HCT116 (cell line): ENCODE results near the gene VMAC. TPM values are rescaled to one million over a fixed set of nuclear protein-coding genes. Genes with fewer than 3 reads are reported as not detected.

ENCODE experiments used
- ATAC-seq: fragments of 200-7000 bp; cut with Tn5 transposase; 2 replicates; pipeline ENCODE4 v1.9.1; 2020; ENCODE audit warnings: mild to moderate bottlenecking, moderate library complexity
- BruUV-seq: library from RNA; stranded (reverse); fragments of 400-500 nt; replicated peaks from 2 replicates; lab custom pipeline; 2021; lab: Mats Ljungman, UMichigan
- CTCF ChIA-PET: fragments of 300-600 bp; sonication (Branson Sonifier 250); formaldehyde crosslinking; loops from one replicate; lab custom pipeline; 2021; ENCODE audit warnings: antibody characterized with exemption; lab: Charles Lee
- POLR2A ChIA-PET: fragments of 300-600, 350-600 bp; sonication (Branson Sonifier 250); formaldehyde crosslinking; loops from one replicate; lab custom pipeline; 2021; ENCODE audit warnings: antibody characterized with exemption; lab: Charles Lee
- RAD21 ChIA-PET, 2 experiments: fragments of 300-600 bp; sonication (Branson Sonifier 250); formaldehyde crosslinking; loops; one replicate each; lab custom pipeline; 2023; ENCODE audit warnings: low total read pairs in 2 of 2; ENCODE audit not compliant: uncharacterized antibody in 2 of 2, unreplicated experiment in 2 of 2, low non-redundant PET in 1 of 2; lab: Charles Lee
- DNase-seq: peaks from one replicate; pipeline ENCODE4 v3.0.0-alpha.2; 2010; ENCODE audit warnings: low read depth, low spot score
- H2AFZ ChIP-seq: fragments of 200-600 bp; shearing (Covaris generic), sonication (generic); 2 replicates; pipeline ENCODE4 v1.6.1; 2017; ENCODE audit warnings: low read depth, mixed run types, mixed read lengths, antibody characterized with exemption, low read length; ENCODE audit not compliant: poor library complexity, severe bottlenecking
- H3K27ac ChIP-seq: 2 replicates; pipeline ENCODE4 v1.5.1; 2012; ENCODE audit warnings: low read depth, low read length
- H3K27me3 ChIP-seq: fragments of 200-600 bp; sonication (generic); 2 replicates; pipeline ENCODE4 v1.6.1; 2016; ENCODE audit warnings: mixed run types, low read length, mixed read lengths; ENCODE audit not compliant: insufficient read depth
- H3K36me3 ChIP-seq, 2 experiments: fragments of 200-500 bp in 1 of 2; fragments of 200-600 bp in 1 of 2; sonication (Bioruptor generic) in 1 of 2; sonication (generic) in 1 of 2; 2 replicates each; pipeline versions ENCODE4 v1.5.1 to v1.6.1; 2014 to 2016; ENCODE audit warnings: low read length in 2 of 2, inconsistent platforms in 1 of 2, mixed read lengths in 1 of 2, mixed run types in 1 of 2; ENCODE audit not compliant: insufficient read depth in 2 of 2, control insufficient read depth in 1 of 2
- H3K4me1 ChIP-seq, 2 experiments: fragments of 200-600 bp in 1 of 2; sonication (generic) in 1 of 2; 2 replicates each; pipeline versions ENCODE4 v1.5.1 to v1.6.1; 2012 to 2017; ENCODE audit warnings: low read length in 2 of 2, inconsistent platforms in 1 of 2, mild to moderate bottlenecking in 1 of 2, mixed read lengths in 1 of 2, mixed run types in 1 of 2, moderate library complexity in 1 of 2; ENCODE audit not compliant: insufficient read depth in 2 of 2, control insufficient read depth in 1 of 2
- H3K4me2 ChIP-seq: fragments of 200-600 bp; sonication (generic); 2 replicates; pipeline ENCODE4 v1.6.1; 2017; ENCODE audit warnings: mixed run types, low read length, mixed read lengths
- H3K4me3 ChIP-seq, 2 experiments: fragments of 200-600 bp in 1 of 2; sonication (generic) in 1 of 2; replicated peaks in 1 of 2; 2 replicates each; pipeline ENCODE4 v1.5.1; 2011 to 2016; ENCODE audit warnings: low read length in 2 of 2, control low read depth in 1 of 2, low read depth in 1 of 2, mild to moderate bottlenecking in 1 of 2, mixed read lengths in 1 of 2, mixed run types in 1 of 2
- H3K79me2 ChIP-seq: fragments of 200-600 bp; sonication (generic); 2 replicates; pipeline ENCODE4 v1.6.1; 2017; ENCODE audit warnings: mild to moderate bottlenecking, mixed run types, low read length, moderate library complexity, mixed read lengths; ENCODE audit not compliant: insufficient read depth
- H3K9ac ChIP-seq: fragments of 200-600 bp; sonication (generic); 2 replicates; pipeline ENCODE4 v1.6.1; 2016; ENCODE audit warnings: low read length, mixed read lengths
- H3K9me2 ChIP-seq: fragments of 200-600 bp; sonication (generic), shearing (Covaris generic); 2 replicates; pipeline ENCODE4 v1.6.1; 2017; ENCODE audit warnings: mixed run types, mild to moderate bottlenecking, moderate library complexity; ENCODE audit not compliant: insufficient read depth
- H3K9me3 ChIP-seq, 2 experiments: fragments of 200-500 bp in 1 of 2; fragments of 200-600 bp in 1 of 2; sonication (Bioruptor generic) in 1 of 2; sonication (generic) in 1 of 2; 2 replicates each; pipeline ENCODE4 v1.6.1; 2014 to 2017; ENCODE audit warnings: low read length in 2 of 2, mixed read lengths in 2 of 2, inconsistent platforms in 1 of 2, low read depth in 1 of 2, mild to moderate bottlenecking in 1 of 2, mixed run types in 1 of 2, moderate library complexity in 1 of 2; ENCODE audit not compliant: control insufficient read depth in 1 of 2, insufficient read depth in 1 of 2
- H4K20me1 ChIP-seq: fragments of 200-600 bp; sonication (generic), shearing (Covaris generic); 2 replicates; pipeline ENCODE4 v1.6.1; 2017; ENCODE audit warnings: mixed run types, mild to moderate bottlenecking, moderate library complexity; ENCODE audit not compliant: insufficient read depth
- CBX3 ChIP-seq: IDR thresholded peaks from 2 replicates; pipeline ENCODE4 v1.6.1; 2012; ENCODE audit warnings: low read depth
- CEBPB ChIP-seq: IDR thresholded peaks from 2 replicates; pipeline ENCODE4 v1.6.1; 2012; ENCODE audit warnings: low read depth
- CTCF ChIP-seq, 3 experiments: fragments of 200-600 bp in 1 of 3; sonication (generic) in 1 of 3; IDR thresholded peaks in 2 of 3; conservative IDR thresholded peaks in 1 of 3; 2 replicates each; pipeline ENCODE4 v1.5.1; 2012 to 2017; ENCODE audit warnings: low read depth in 2 of 3, low read length in 2 of 3, antibody characterized with exemption in 1 of 3, borderline replicate concordance in 1 of 3, control low read depth in 1 of 3, mild to moderate bottlenecking in 1 of 3, mixed read lengths in 1 of 3, mixed run types in 1 of 3, moderate library complexity in 1 of 3; ENCODE audit not compliant: insufficient read depth in 1 of 3
- ELF1 ChIP-seq: IDR thresholded peaks from 2 replicates; pipeline ENCODE4 v1.6.1; 2012; ENCODE audit warnings: low read depth, borderline replicate concordance
- EZH2phosphoT487 ChIP-seq: fragments of 200-600 bp; IDR thresholded peaks from 2 replicates; pipeline ENCODE4 v1.6.1; 2018; ENCODE audit warnings: antibody characterized with exemption, borderline replicate concordance
- FOSL1 ChIP-seq: IDR thresholded peaks from 2 replicates; pipeline ENCODE4 v1.6.1; 2012; ENCODE audit warnings: low read depth
- MAX ChIP-seq: IDR thresholded peaks from 2 replicates; pipeline ENCODE4 v1.6.1; 2012
- POLR2A ChIP-seq: IDR thresholded peaks from 2 replicates; pipeline ENCODE4 v1.7.0; 2011; ENCODE audit warnings: borderline replicate concordance; ENCODE audit not compliant: insufficient read depth, insufficient read length; ENCODE audit errors: extremely low read depth
- POLR2AphosphoS5 ChIP-seq: IDR thresholded peaks from 2 replicates; pipeline ENCODE4 v1.6.1; 2011; ENCODE audit warnings: mild to moderate bottlenecking, low read depth, low read length, moderate library complexity
- SIN3A ChIP-seq: IDR thresholded peaks from 2 replicates; pipeline ENCODE4 v1.6.1; 2012; ENCODE audit warnings: low read depth
- SRF ChIP-seq: IDR thresholded peaks from 2 replicates; pipeline ENCODE4 v1.6.1; 2012; ENCODE audit warnings: low read depth
- YY1 ChIP-seq: IDR thresholded peaks from 2 replicates; pipeline ENCODE4 v1.6.1; 2011; ENCODE audit warnings: low read length, low read depth, moderate library complexity, mild to moderate bottlenecking; ENCODE audit not compliant: insufficient replicate concordance; ENCODE audit errors: extremely low read depth
- intact Hi-C: fragments of 100-400 bp; cut with micrococcal nuclease; formaldehyde crosslinking; loops from 2 replicates; pipeline ENCODE4 v1.10.0; 2022
- total RNA-seq: library from RNA; stranded (reverse); gene quantifications from one replicate; pipeline ENCODE4 v1.2.1, GENCODE V29; 2021; ENCODE audit not compliant: unreplicated experiment

Gene VMAC
- total RNA-seq, 1 experiment from 2014 or later: 2.1 TPM

DNA sequence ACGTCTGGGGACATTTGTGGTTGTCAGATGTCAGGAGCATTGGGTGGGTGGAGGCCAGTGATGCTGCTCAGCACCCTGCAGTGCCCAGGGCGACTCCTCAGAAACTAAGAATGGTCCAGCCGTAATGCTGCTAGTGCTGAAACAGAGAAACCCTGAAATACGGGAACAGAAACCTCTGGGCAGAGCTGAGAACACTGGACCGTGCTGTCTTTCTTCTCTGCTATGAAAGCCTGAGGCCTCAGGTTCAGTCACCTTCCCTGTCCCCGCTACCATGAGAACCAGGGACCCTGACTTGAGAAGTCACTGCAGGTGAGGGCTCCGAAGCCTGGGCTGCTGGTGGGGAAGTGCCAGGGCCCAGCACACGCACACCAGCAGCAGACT is 22.8 kb downstream of the VMAC start (continued):
- TF ChIP-seq YY1: no peak

GRCh38 chr19:5929179-5929578 is 24.5 kb downstream of the VMAC start:
- ChIA-PET POLR2A (no interaction called here), CTCF (no interaction called here)
- BruUV-seq: no TSS peak

GRCh38 chr19:5929625-5930024 is 25.0 kb downstream of the VMAC start:
- ChIA-PET CTCF (no interaction called here), POLR2A (no interaction called here), RAD21 (no interaction called here)
- Histone ChIP-seq H3K36me3 (peaks cover 32 to 57% of the 10 kb centered on the region in 2 experiments; a peak in 3 of 4 replicates), H2AFZ (no peak overlapping the region), H3K4me3 (no peak overlapping the region), H3K9ac (no peak overlapping the region), H3K79me2 (peaks cover 14% of the 10 kb centered on the region; the same call in 1 of the 2 replicates), H3K27me3 (no peaks in the 10 kb centered on the region), H3K4me1 (no peaks in the 10 kb centered on the region), H3K9me3 (no peaks in the 10 kb centered on the region), H3K4me2 (no peak overlapping the region), H3K9me2 (no peaks in the 10 kb centered on the region), H3K27ac (no peak overlapping the region), H4K20me1 (no peaks in the 10 kb centered on the region)
- ATAC-seq: peak; percentile 61; the same call in 1 of the 2 replicates
- intact Hi-C loops: no loop called here
- BruUV-seq: no TSS peak
- no peak for DNase-seq
- no peak for TF ChIP-seq POLR2AphosphoS5
- TF ChIP-seq CTCF (IDR thresholded peaks at IDR 0.05 in 2 of 3, conservative IDR thresholded peaks at IDR 0.05 in 1 of 3; ENCODE audit: borderline replicate concordance in 1 of 3, insufficient read depth in 1 of 3, low read depth in 2 of 3, low read length in 2 of 3): no peak
- TF ChIP-seq ELF1: no peak
- TF ChIP-seq SRF: no peak
- no peak for TF ChIP-seq FOSL1
- no peak for TF ChIP-seq CEBPB
- TF ChIP-seq EZH2phosphoT487: no peak

More at GRCh38 chr19:5929179-5929578, 24.5 kb downstream of the VMAC start:
- H3K9me2 ChIP-seq: no peaks in the 10 kb centered on the region
- no peak overlapping the region for H3K9ac ChIP-seq
- H4K20me1 ChIP-seq: no peaks in the 10 kb centered on the region
- DNase-seq (no peak), ATAC-seq (no peak)
- no peaks in the 10 kb centered on the region for H3K9me3 ChIP-seq
- H3K4me1 ChIP-seq: no peaks in the 10 kb centered on the region
- H3K4me2 ChIP-seq: no peak overlapping the region
- no peak overlapping the region for H2AFZ ChIP-seq
- TF ChIP-seq CBX3 (no peak), POLR2A (no peak), SIN3A (no peak), MAX (no peak)
- no peaks in the 10 kb centered on the region for H3K27me3 ChIP-seq
- peaks cover 32 to 58% of the 10 kb centered on the region in 2 experiments; a peak in 3 of 4 replicates for H3K36me3 ChIP-seq
- peaks cover 10% of the 10 kb centered on the region; the same call in 1 of the 2 replicates for H3K79me2 ChIP-seq
- intact Hi-C loops: no loop called here
- no peak overlapping the region for H3K4me3 ChIP-seq
- RAD21 ChIA-PET: no interaction called here
- no peak overlapping the region for H3K27ac ChIP-seq
